Ovary (tissue), 9 donors: Measurements from ENCODE around the gene MOGAT3. TPM values are rescaled to one million over a fixed set of nuclear protein-coding genes. Genes with fewer than 3 reads are reported as not detected.

Experiments used
- DNase-seq, 5 donors: peaks; one replicate each; pipeline ENCODE4 v3.0.0-alpha.2; 2019 to 2020
- H3K27ac ChIP-seq, 2 donors: fragments of 200-600 bp; one replicate each; pipeline versions ENCODE4 v1.5.1 to v1.8.0; 2019 to 2022
- H3K27me3 ChIP-seq: fragments of 200-600 bp; one replicate; pipeline ENCODE4 v1.8.0; 2022
- H3K36me3 ChIP-seq: fragments of 200-600 bp; sonication (generic); one replicate; pipeline ENCODE4 v1.5.1; 2019
- H3K4me1 ChIP-seq: one replicate; pipeline ENCODE4 v1.8.1; 2013; ENCODE audit warnings: mild to moderate bottlenecking, moderate library complexity; ENCODE audit not compliant: insufficient read depth
- H3K4me3 ChIP-seq: fragments of 200-600 bp; sonication (generic); one replicate; pipeline ENCODE4 v1.5.1; 2017
- H3K9me3 ChIP-seq, 2 donors: fragments of 200-600 bp in 1 of 2; sonication (generic) in 1 of 2; one replicate each; pipeline versions ENCODE4 v1.5.1 to v1.8.1; 2013 to 2019; ENCODE audit warnings: mild to moderate bottlenecking in 1 of 2, moderate library complexity in 1 of 2
- CTCF ChIP-seq, 3 donors: fragments of 450-650 bp in 2 of 3; fragments of 200-600 bp in 1 of 3; IDR thresholded peaks; one replicate each; pipeline versions ENCODE4 v1.5.1 to v1.8.0; 2016 to 2022; ENCODE audit warnings: antibody characterized with exemption in 3 of 3, mild to moderate bottlenecking in 1 of 3
- EP300 ChIP-seq: sonication (generic); formaldehyde crosslinking; IDR thresholded peaks from one replicate; pipeline ENCODE4 v1.6.1; 2017; ENCODE audit warnings: antibody characterized with exemption
- POLR2A ChIP-seq: fragments of 450-650 bp; IDR thresholded peaks from one replicate; pipeline ENCODE4 v1.6.1; 2017; ENCODE audit warnings: antibody characterized with exemption, mild to moderate bottlenecking, moderate library complexity
- WGBS, 3 donors: extraction: QIAGEN DNeasy Blood & Tissue Kit in 1 of 3; methylation state at CpG; one replicate each; pipeline versions ENCODE4 v1.1.5 to v1.1.7; 2013 to 2017; 5-methylcytosine and 5-hydroxymethylcytosine counted together
- intact Hi-C, 4 donors: fragments of 100-400 bp; cut with DNase I; formaldehyde crosslinking; loops; one replicate each; pipeline versions ENCODE4 v1.11.0 to v1.15.1; 2022 to 2023
- polyA plus RNA-seq, 2 donors: library from polyadenylated mRNA; stranded (reverse); fragments of 200-250 nt in 1 of 2; fragments of 350-450 nt in 1 of 2; fragmentation: Illumina TruSeq in 1 of 2; extraction: RNeasy Lipid Tissue Mini Kit (QIAGEN cat#74804) in 1 of 2; gene quantifications; one replicate each; pipeline ENCODE4 v1.2.3, GENCODE V29; 2013 to 2014
- total RNA-seq, 7 donors: library from RNA; depleted of rRNA in 2 of 7; stranded (reverse); fragments of >200 nt in 2 of 7; fragmentation: NEBNext Ultra II Directional in 3 of 7; extraction: Animal tissue kit (Norgen Biotek cat#: 25700) in 3 of 7; gene quantifications; one replicate each; pipeline versions ENCODE4 v1.1.0 to v1.2.4, GENCODE V29; 2016 to 2023
- donor health status: DM: no; HTN: no; CAD: no; lungs with moderate emphysema.
- donor health status: DM: no; HTN: no; CAD: no.
- donor health status: Bipolar disorder and iron deficiency.
- donor health status: DM: yes; HTN: yes; CAD: no.
- donor health status: DM: no; HTN: no; CAD: no.
- donor health status: DM: yes; HTN: yes; CAD: no.

The MOGAT3 gene
- total and polyA plus RNA-seq, 9 donors = 0.24 TPM; not detected in 8

- Histone ChIP-seq H3K9me3 (no peaks in the 10 kb centered on the region), H3K27me3 (peaks cover 2% of the 10 kb centered on the region), H3K36me3 (no peaks in the 10 kb centered on the region), H3K4me1 (peaks cover 2% of the 10 kb centered on the region), H3K4me3 (no peak overlapping the region), H3K27ac (no peak overlapping the region)
- no peak for DNase-seq
- TF ChIP-seq CTCF (IDR thresholded peaks at IDR 0.05) (no peak), EP300 (no peak), POLR2A (no peak)
- intact Hi-C loops = loop anchor here in 1 of 4 donors (10.0 kb wide), 1 partner anchor 106 kb away; no protein-coding TSS in a partner anchor
- WGBS, 3 donors = 0 to 1% (median 1%) methylated on average over 20 of the region's 20 CpGs
Measured at GRCh38 chr7:101179117-101179516, 21.7 kb downstream of the MOGAT3 start.

- no peak overlapping the region for H3K27ac ChIP-seq
- no peak for TF ChIP-seq POLR2A
- no peak for TF ChIP-seq CTCF (IDR thresholded peaks at IDR 0.05)
- no peak for TF ChIP-seq EP300
- peaks cover 2% of the 10 kb centered on the region for H3K27me3 ChIP-seq
- intact Hi-C loops = loop anchor here in 1 of 4 donors (10.0 kb wide), 1 partner anchor 107 kb away; no protein-coding TSS in a partner anchor
- peaks cover 5% of the 10 kb centered on the region for H3K4me1 ChIP-seq
- H3K9me3 ChIP-seq = no peaks in the 10 kb centered on the region
- WGBS, 3 donors = 71 to 86% (median 77%) methylated on average over 2 of the region's 2 CpGs
- no peak overlapping the region for H3K4me3 ChIP-seq
- DNase-seq = no peak
- no peaks in the 10 kb centered on the region for H3K36me3 ChIP-seq
Measured at GRCh38 chr7:101177644-101178043, 23.2 kb downstream of the MOGAT3 start.

GRCh38 chr7:101175664-101176063 is 25.2 kb downstream of the MOGAT3 start:
- 21 to 23% (median 23%) methylated on average over 3 of the region's 3 CpGs for WGBS, 3 donors

GRCh38 chr7:101174322-101174854 is 26.4 kb downstream of the MOGAT3 start:
- no peak for DNase-seq
- intact Hi-C loops = loop anchor here in 1 of 4 donors (10.0 kb wide), 1 partner anchor 110 kb away; no protein-coding TSS in a partner anchor
- Histone ChIP-seq H3K27me3 (peaks cover 5% of the 10 kb centered on the region), H3K9me3 (no peaks in the 10 kb centered on the region), H3K27ac (no peak overlapping the region), H3K36me3 (no peaks in the 10 kb centered on the region), H3K4me1 (peaks cover 7% of the 10 kb centered on the region), H3K4me3 (no peak overlapping the region)
- WGBS, 3 donors = 3 to 6% (median 4%) methylated on average over 26 to 28 of the region's 28 CpGs
- TF ChIP-seq CTCF (IDR thresholded peaks at IDR 0.05) (no peak), EP300 (no peak), POLR2A (no peak)

More at GRCh38 chr7:101175664-101176063, 25.2 kb downstream of the MOGAT3 start:
- Histone ChIP-seq H3K4me3 (no peak overlapping the region), H3K27me3 (peaks cover 7% of the 10 kb centered on the region), H3K9me3 (no peaks in the 10 kb centered on the region), H3K36me3 (no peaks in the 10 kb centered on the region), H3K27ac (no peak overlapping the region), H3K4me1 (peaks cover 7% of the 10 kb centered on the region)
- DNase-seq = no peak
- intact Hi-C loops = loop anchor here in 1 of 4 donors (10.0 kb wide), 1 partner anchor 109 kb away; no protein-coding TSS in a partner anchor
- no peak for TF ChIP-seq EP300
- no peak for TF ChIP-seq POLR2A
- no peak for TF ChIP-seq CTCF (IDR thresholded peaks at IDR 0.05)
